Daoy (cell line): ENCODE results near the gene KIRREL3. TPM values are rescaled to one million over a fixed set of nuclear protein-coding genes. Genes with fewer than 3 reads are reported as not detected.

ENCODE experiments used
- DNase-seq: peaks from one replicate; pipeline ENCODE4 v3.0.0-alpha.2; 2015; ENCODE audit warnings: low read depth
- total RNA-seq: library from RNA; depleted of rRNA; stranded (reverse); fragments of >200 nt; shearing (Covaris generic); gene quantifications from 2 replicates; pipeline ENCODE4 v1.2.3, GENCODE V29; 2014

The KIRREL3 gene
- total RNA-seq, 1 experiment from 2014 or later, result 2.4 TPM

DNA sequence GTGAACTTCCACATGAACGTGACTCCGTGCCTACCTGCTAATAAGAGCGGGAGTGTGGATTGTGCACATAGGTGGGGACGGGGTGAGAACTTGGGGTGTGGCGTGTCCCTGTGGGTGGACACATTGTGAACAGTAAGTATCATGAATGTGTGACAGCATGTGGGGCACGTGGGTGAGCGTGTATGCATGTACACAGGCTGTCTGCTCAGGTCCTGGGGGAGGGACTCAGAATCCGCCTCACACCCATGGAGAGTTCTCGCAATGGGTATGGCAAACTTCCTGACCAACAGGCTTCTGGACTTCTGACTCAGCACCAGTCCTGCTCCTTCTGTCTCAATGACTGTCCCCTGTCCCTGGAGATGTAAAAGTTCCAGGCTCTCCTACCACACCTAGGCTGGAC is 422.1 kb downstream of the KIRREL3 start:
- DNase-seq, result no peak

DNA sequence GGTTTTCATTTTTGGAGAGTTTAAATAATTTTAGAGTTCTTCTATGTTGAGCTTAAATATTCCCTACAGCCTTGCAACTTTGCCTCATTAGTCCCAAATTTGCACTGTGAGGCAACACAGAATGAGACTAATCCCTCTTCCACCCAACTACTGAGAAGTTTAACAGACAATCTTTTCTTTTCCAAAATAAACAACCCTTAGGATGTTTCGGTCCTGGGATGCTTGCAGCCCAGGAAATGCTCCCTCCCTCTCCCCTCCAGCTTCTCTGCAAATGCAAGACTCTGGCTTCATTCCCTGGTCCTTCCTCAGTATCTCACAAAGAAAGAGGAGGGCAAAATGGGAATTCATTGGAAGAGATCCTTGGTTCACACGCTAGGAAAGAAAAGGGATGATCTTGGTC is 422.5 kb downstream of the KIRREL3 start:
- no peak for DNase-seq

- no peak for DNase-seq
Measured at GRCh38 chr11:126575849-126576248, 424.7 kb downstream of the KIRREL3 start.

DNA sequence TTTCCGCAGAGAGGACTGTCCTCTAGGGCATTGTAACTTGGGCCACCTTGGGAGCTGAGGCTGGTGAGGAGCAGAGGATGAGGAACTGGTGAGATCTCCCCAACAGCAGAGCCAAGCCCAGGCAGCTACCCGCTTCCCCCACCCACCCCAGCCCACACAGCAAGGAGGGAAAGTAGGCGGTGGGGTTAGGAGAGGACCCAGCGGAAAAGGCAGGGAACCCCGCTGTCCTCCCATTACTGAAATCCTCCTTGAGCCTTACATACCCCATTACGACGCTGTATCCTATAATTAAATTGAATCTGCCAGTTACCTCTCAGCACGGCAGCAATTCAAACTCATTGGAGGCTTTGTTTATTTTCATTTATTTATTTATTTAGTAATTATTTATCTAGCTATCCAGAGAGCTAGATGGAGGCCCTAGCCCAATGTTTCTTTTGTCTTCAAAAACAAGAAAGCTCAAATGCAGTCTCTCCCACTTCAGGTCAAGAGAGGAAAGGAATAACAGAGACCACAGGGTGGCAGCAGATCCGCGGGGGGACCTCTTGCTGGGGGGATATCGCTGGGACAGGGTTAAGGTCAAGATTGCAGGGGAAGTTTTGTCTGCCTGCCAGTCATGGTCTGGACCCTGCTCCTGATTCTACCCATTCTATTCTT is 427.1 kb downstream of the KIRREL3 start:
- DNase-seq, result no peak

- DNase-seq, result no peak
Measured at GRCh38 chr11:126570489-126570888, 430.1 kb downstream of the KIRREL3 start.

DNA sequence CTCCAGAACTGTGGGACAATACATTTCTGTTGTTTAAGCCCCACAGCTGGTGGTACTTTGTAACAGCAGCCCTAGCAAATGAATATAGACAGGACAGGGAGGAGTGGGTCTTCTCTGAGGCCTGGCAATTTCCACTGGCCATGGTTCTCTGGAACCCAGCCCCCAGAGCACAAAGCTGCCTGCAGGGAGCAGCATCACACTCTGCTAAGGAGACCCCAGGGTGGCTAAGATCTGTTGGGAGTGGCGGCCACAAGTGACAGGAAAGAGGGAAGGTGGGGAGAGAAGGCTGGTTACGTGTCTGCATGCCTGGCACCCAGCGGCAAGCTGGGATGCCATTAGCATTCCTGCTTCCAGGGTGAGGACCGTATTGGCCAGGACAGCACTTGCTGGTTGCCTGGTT is 433.2 kb downstream of the KIRREL3 start:
- DNase-seq, result no peak

- no peak for DNase-seq
Measured at GRCh38 chr11:126564566-126564965, 436.0 kb downstream of the KIRREL3 start.

DNA sequence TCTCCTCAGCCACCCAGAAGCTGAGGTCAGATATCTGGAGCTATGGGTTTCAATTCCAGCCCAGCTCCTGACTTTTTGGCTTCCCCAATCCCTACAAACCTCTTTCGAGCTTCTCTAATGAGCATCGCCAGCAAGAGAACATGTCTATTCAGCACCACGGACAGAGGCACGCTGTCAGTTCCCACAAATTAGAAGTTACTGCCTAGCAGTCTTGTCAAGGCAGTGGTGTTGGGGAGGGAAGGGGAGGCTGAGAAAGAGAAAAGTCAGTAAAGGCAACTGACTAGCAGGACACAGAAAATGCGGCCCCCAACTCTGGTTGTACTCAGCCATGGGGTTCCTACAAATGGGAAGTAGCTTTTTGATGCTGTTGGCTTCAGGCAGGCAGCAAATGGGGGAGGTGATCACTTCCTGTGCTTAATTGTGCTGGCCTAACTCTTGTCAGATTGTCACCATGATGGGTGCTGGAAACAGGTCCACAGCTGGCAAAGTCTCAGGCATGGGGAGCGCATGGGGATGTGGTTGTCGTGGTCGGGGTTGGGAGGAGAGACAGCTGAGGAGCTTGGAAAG is 439.2 kb downstream of the KIRREL3 start:
- DNase-seq, result peak; percentile 58

DNA sequence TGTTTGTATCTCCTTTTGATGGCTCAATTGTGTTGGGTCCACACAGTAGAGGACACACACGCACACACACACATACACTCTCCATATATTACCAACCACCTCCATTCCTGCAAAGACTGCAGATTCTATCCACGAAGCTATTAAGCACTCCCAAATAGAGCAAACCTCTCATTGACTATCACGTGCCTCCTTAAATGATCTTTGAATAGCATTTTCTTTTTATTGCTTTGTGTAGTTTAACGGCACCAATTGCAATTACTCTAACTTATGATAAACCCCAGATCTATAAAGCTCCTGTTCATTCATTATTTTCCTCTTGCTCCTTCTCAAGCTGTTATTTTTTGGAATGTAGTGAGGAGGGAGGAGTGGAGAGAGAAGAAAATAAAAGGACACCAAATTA is 440.3 kb downstream of the KIRREL3 start:
- DNase-seq, result no peak

DNA sequence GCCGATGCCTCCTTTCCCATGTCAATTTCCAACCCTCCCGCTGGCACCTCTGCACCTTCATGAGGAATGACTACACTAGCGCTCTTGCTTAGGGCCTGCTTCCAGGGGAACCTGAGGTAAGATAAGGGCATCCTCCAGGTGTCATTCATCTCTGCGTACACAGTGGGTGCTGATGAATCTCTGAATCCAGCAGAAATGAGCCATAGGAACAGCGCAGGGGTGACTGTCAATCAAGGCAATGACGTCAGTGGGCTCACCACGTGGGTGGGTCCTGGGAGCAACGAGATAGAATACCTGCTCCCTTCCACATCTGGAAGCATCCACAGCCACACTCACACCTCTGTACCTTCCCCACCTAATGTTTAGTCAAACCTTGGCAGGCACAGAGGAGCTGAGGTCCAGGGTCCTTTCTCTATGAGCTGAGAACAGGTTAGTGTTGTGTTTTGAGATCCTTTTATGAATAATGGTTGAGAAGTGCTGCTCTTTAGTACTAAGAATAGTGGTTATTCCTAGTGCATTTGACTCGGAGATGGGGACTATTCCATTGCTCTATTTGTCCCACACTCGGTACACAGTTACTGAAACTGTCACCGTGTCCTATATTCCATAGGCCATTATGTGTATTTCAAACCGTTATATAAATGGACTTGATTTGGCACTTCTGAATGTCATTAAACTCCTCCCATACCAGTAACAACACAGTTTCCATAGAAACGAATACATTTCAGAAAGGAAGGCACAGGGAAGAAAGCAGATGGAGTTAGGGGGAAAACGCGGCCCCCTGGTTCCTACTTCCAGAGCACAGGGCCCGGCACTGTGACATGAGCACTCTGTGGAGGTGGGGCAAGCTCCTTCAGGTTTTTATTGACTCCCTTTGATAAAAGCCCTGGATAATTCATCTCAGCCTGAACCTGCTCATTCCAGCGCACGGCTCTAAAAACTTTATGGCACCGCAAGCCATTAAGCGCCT is 451.7 kb downstream of the KIRREL3 start:
- no peak for DNase-seq

DNA sequence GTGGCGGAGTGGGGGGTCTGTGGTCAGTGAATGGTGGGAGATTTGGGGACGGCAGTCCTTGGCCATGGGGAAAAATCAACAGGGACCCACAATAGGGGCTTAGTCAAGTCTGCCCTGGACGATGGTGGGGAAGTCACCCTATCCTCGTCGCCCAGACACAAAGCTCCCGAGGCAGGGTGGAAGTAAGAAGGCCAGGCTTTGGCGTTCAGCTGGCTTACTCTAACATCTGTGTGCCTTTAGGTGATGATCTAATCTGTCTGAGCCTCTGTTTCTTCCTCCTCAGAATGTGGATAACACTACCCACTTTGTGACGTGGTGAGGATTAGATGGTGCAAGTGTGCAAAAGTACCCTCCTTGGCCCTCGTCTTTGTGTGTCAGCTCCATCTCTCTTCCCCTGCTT is 452.9 kb downstream of the KIRREL3 start:
- DNase-seq, result peak; percentile 15

GRCh38 chr11:126547161-126547560 is 453.4 kb downstream of the KIRREL3 start:
- peak; percentile 87 for DNase-seq

- no peak for DNase-seq
Measured at GRCh38 chr11:126546694-126547093, 453.9 kb downstream of the KIRREL3 start.

- DNase-seq, result peak; percentile 37
Measured at GRCh38 chr11:126546191-126546590, 454.4 kb downstream of the KIRREL3 start.

DNA sequence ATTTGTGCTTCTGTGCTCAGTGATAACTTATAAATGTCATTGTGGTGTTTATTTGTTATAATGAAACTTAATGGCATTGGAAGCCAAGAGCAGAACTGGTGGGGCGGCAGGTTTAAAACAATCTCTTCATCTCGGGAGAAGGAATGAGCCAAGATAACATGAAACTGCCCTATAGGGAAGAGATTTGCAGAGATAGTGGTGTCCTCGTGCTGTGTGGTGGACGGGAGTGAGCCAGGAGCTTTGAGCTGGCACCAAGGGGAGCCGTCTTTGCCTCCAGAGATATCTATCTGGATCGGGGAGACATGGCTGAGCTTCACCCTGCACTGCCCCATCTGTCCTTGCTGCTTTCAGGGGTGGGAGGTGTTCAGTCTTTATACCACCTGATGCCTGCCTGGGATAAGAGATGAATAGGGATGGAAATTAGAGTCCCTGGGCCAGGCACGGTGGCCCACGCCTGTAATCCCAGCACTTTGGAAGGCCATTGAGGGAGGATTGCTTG is 455.5 kb downstream of the KIRREL3 start:
- no peak for DNase-seq

GRCh38 chr11:126544108-126545056 is 456.2 kb downstream of the KIRREL3 start:
- DNase-seq, result peak; percentile 60

DNA sequence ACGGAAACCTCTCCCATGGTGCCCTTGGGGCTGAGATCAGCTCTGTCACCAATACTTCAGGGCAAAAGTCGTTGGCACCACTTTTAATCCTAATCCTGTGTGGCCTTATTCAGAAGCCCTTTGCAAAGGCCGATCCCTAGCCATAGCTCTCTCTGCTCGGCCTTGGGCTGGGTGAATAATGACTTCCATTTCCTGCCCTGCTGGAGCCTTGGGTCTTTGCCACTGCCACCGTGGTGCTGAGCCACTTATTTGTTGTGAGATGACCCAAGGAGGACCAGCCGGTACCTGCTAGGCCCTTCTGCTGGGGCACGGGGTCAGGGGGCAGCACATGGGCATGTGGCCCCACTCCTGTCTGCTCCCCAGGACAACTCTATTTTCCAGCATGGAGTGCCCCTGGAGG is 456.9 kb downstream of the KIRREL3 start:
- peak; percentile 30 for DNase-seq

- no peak for DNase-seq
Measured at GRCh38 chr11:126542334-126543015, 458.1 kb downstream of the KIRREL3 start.

- DNase-seq, result no peak
Measured at GRCh38 chr11:126538071-126538470, 462.5 kb downstream of the KIRREL3 start.

GRCh38 chr11:126537492-126537891 is 463.1 kb downstream of the KIRREL3 start:
- DNase-seq, result no peak
